ENCODE measurements around the gene ITGAX.

Gene ITGAX

GRCh38 chr16:31397096-31397660 lies 42.2 kb downstream of the ITGAX start:
- Mint-ChIP-seq H3K4me3 (no peak overlapping the region), H3K9me3 (peaks cover 9% of the 10 kb centered on the region), H3K27ac (peak overlapping the region; percentile 66), H3K36me3 (ENCODE audit: low read depth) (no peaks in the 10 kb centered on the region), H3K27me3 (no peaks in the 10 kb centered on the region), H3K4me1 (ENCODE audit: low read depth) (peaks cover 61% of the 10 kb centered on the region)
- intact Hi-C loops (cut with micrococcal nuclease): no loop called here

DNA sequence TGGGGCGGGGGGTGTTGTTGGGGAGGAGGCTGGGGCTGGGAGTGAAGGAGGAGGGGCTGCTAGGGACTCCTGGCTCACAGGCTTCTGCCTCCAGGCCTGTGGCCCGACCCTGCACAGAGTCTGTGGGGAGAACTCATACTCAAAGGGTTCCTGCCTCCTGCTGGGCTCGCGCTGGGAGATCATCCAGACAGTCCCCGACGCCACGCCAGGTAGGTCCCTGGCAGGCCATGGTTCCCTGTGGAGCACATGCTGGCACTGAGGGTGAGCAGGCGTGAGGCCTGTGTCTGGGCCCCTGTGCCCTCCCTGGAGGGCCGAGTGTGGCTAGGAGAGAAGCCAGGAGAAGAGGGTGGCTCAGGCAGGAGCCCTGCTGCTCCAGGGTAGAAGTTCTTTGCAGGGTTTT lies 42.7 kb downstream of the ITGAX start:
- no peak overlapping the region for H3K4me3 Mint-ChIP-seq
- peaks cover 9% of the 10 kb centered on the region for H3K9me3 Mint-ChIP-seq
- H3K27ac Mint-ChIP-seq: peak overlapping the region; percentile 66
- peaks cover 60% of the 10 kb centered on the region for H3K4me1 Mint-ChIP-seq (ENCODE audit: low read depth)
- no peaks in the 10 kb centered on the region for H3K36me3 Mint-ChIP-seq (ENCODE audit: low read depth)
- no peaks in the 10 kb centered on the region for H3K27me3 Mint-ChIP-seq
- intact Hi-C loops (cut with micrococcal nuclease): no loop called here

DNA sequence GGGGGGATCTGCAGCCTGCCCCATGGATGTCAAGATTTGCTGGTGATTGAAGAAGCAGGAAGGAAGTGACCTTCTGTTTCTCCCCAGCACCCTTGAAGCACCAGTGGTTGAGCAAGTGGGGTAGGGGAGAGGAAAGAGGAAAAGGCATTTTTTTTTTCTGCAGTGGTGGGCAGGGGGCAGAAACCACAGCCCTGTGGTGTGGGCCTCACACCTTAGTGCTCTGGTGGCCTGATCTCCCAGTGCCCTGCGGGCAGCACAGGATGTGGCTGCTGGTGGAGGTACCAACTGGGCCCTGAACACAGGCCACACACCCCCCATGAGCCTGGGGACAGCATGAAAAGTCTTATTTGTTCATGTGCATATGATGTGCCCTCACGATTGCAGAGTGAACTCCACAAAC lies 45.2 kb downstream of the ITGAX start:
- no peaks in the 10 kb centered on the region for H3K36me3 Mint-ChIP-seq (ENCODE audit: low read depth)
- H3K9me3 Mint-ChIP-seq: peaks cover 9% of the 10 kb centered on the region
- intact Hi-C loops (cut with micrococcal nuclease): no loop called here
- peaks cover 64% of the 10 kb centered on the region for H3K4me1 Mint-ChIP-seq (ENCODE audit: low read depth)
- no peak overlapping the region for H3K4me3 Mint-ChIP-seq
- peak overlapping the region; percentile 72 for H3K27ac Mint-ChIP-seq
- peaks cover 2% of the 10 kb centered on the region for H3K27me3 Mint-ChIP-seq

GRCh38 chr16:31401436-31401835 lies 46.5 kb downstream of the ITGAX start:
- peaks cover 2% of the 10 kb centered on the region for H3K27me3 Mint-ChIP-seq
- H3K27ac Mint-ChIP-seq: no peak overlapping the region
- peaks cover 53% of the 10 kb centered on the region for H3K4me1 Mint-ChIP-seq (ENCODE audit: low read depth)
- no peak overlapping the region for H3K4me3 Mint-ChIP-seq
- peaks cover 9% of the 10 kb centered on the region for H3K9me3 Mint-ChIP-seq
- H3K36me3 Mint-ChIP-seq (ENCODE audit: low read depth): no peaks in the 10 kb centered on the region
- intact Hi-C loops (cut with micrococcal nuclease): no loop called here

DNA sequence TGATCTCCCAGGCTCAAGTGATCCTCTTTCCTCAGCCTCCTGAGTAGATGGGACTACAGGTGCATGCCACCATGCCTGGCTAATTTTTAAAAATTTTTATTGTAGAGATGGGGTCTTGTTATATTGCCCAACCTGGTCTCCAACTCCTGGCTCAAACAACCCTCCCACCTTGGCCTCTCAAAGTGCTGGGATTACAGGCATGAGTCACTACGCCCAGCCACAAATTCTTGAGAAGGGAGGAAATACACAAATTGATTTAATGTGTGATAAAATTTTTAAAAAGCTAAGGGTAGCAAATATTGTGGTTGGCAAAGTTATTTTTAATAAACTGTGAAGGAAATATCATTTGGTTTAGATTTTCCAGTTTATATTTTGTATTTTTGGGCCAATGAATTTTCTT lies 47.7 kb downstream of the ITGAX start:
- intact Hi-C loops (cut with micrococcal nuclease): no loop called here
- no peaks in the 10 kb centered on the region for H3K36me3 Mint-ChIP-seq (ENCODE audit: low read depth)
- peaks cover 44% of the 10 kb centered on the region for H3K4me1 Mint-ChIP-seq (ENCODE audit: low read depth)

GRCh38 chr16:31403590-31404352 lies 48.8 kb downstream of the ITGAX start:
- peaks cover 9% of the 10 kb centered on the region for H3K9me3 Mint-ChIP-seq
- H3K4me3 Mint-ChIP-seq: no peak overlapping the region
- H3K4me1 Mint-ChIP-seq (ENCODE audit: low read depth): peaks cover 37% of the 10 kb centered on the region
- peaks cover 16% of the 10 kb centered on the region for H3K27me3 Mint-ChIP-seq
- intact Hi-C loops (cut with micrococcal nuclease): no loop called here
- no peaks in the 10 kb centered on the region for H3K36me3 Mint-ChIP-seq (ENCODE audit: low read depth)
- H3K27ac Mint-ChIP-seq: peak overlapping the region; percentile 14

More for the DNA sequence above, 47.7 kb downstream of the ITGAX start:
- Mint-ChIP-seq H3K27me3 (peaks cover 8% of the 10 kb centered on the region), H3K9me3 (peaks cover 9% of the 10 kb centered on the region), H3K4me3 (no peak overlapping the region), H3K27ac (no peak overlapping the region)

DNA sequence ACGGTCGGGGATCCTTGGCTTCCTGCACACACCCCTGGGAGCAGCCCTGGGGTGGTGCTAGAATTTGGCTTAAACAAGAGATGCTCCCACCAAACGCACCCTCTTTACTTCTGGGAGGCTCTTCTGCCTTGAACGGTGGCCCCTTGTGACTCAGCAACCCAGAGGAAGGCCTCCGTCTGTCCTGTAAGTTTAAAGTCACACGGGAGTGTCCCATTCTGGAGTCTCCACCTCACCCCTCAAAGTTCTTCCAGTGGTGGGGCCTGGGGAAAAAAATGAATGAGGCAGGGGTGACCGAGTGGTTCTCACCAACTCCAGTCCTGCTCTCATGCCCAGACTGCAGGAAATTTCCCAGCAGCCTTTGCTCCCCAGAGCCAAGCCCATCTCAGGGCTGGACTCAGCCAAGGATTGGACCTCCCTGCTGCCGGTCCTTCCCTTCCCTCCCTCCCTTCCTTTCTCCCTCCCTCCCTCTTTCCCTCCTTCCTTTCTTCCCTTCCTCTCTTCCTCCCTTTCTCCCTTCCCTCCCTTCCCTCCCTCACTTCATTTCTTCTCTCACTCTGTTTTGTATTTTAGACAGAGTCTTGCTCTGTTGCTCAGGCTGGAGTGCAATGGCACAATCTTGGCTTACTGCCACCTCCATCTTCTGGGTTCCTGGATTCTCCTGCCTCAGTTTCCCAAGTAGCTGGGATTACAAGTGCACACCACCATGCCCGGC lies 49.5 kb downstream of the ITGAX start:
- intact Hi-C loops (cut with micrococcal nuclease): no loop called here
- Mint-ChIP-seq H3K27me3 (peaks cover 16% of the 10 kb centered on the region), H3K4me1 (ENCODE audit: low read depth) (peaks cover 30% of the 10 kb centered on the region), H3K36me3 (ENCODE audit: low read depth) (no peaks in the 10 kb centered on the region), H3K27ac (peak overlapping the region; percentile 14), H3K9me3 (peaks cover 3% of the 10 kb centered on the region), H3K4me3 (no peak overlapping the region)

DNA sequence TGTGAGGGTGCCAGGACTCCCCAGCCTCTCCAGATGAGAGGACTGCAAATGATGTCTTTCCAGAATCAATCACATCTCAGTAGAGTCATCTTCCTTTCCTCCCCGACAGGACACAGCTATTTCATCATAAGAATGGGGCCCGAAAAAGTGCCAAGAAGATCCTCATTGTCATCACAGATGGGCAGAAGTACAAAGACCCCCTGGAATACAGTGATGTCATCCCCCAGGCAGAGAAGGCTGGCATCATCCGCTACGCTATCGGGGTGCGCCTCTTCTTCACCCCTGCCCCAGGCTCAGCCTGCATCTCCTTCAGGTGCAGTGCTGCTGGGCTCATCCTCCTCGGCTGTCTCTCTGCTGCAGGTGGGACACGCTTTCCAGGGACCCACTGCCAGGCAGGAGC lies 52.4 kb downstream of the ITGAX start:
- H3K36me3 Mint-ChIP-seq (ENCODE audit: low read depth): no peaks in the 10 kb centered on the region
- H3K27ac Mint-ChIP-seq: no peak overlapping the region
- H3K4me3 Mint-ChIP-seq: no peak overlapping the region
- peaks cover 14% of the 10 kb centered on the region for H3K4me1 Mint-ChIP-seq (ENCODE audit: low read depth)
- intact Hi-C loops (cut with micrococcal nuclease): no loop called here
- H3K27me3 Mint-ChIP-seq: peaks cover 23% of the 10 kb centered on the region
- H3K9me3 Mint-ChIP-seq: no peaks in the 10 kb centered on the region

- H3K27ac Mint-ChIP-seq: no peak overlapping the region
- no peaks in the 10 kb centered on the region for H3K9me3 Mint-ChIP-seq
- H3K4me3 Mint-ChIP-seq: no peak overlapping the region
- H3K27me3 Mint-ChIP-seq: peaks cover 32% of the 10 kb centered on the region
- no peaks in the 10 kb centered on the region for H3K36me3 Mint-ChIP-seq (ENCODE audit: low read depth)
- H3K4me1 Mint-ChIP-seq (ENCODE audit: low read depth): peaks cover 14% of the 10 kb centered on the region
- intact Hi-C loops (cut with micrococcal nuclease): no loop called here
Observed at GRCh38 chr16:31409433-31409832, 54.5 kb downstream of the ITGAX start.

GRCh38 chr16:31410082-31410481 lies 55.1 kb downstream of the ITGAX start:
- no peak overlapping the region for H3K27ac Mint-ChIP-seq

GRCh38 chr16:31411024-31411844 lies 56.3 kb downstream of the ITGAX start:
- no peak overlapping the region for H3K4me3 Mint-ChIP-seq
- H3K4me1 Mint-ChIP-seq (ENCODE audit: low read depth): peaks cover 16% of the 10 kb centered on the region
- no peak overlapping the region for H3K27ac Mint-ChIP-seq
- intact Hi-C loops (cut with micrococcal nuclease): no loop called here
- H3K36me3 Mint-ChIP-seq (ENCODE audit: low read depth): no peaks in the 10 kb centered on the region
- peaks cover 41% of the 10 kb centered on the region for H3K27me3 Mint-ChIP-seq
- no peaks in the 10 kb centered on the region for H3K9me3 Mint-ChIP-seq

More at GRCh38 chr16:31410082-31410481, 55.1 kb downstream of the ITGAX start:
- H3K4me3 Mint-ChIP-seq: no peak overlapping the region
- peaks cover 10% of the 10 kb centered on the region for H3K4me1 Mint-ChIP-seq (ENCODE audit: low read depth)
- H3K9me3 Mint-ChIP-seq: no peaks in the 10 kb centered on the region
- H3K36me3 Mint-ChIP-seq (ENCODE audit: low read depth): no peaks in the 10 kb centered on the region
- peaks cover 34% of the 10 kb centered on the region for H3K27me3 Mint-ChIP-seq
- intact Hi-C loops (cut with micrococcal nuclease): no loop called here

DNA sequence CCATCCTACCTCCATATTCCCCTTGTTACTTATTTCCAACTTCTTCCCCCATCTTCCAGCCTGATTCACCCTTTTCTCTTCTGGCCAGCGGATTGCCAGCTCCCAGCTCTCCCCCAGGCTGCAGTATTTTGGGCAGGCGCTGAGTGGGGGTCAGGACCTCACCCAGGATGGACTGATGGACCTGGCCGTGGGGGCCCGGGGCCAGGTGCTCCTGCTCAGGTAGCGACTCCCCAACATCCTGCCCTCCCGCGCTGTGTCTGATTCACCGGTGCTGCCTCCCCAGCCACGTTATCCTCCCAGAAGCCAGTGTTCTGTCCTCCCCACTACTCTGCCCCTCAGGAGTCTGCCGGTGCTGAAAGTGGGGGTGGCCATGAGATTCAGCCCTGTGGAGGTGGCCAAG lies 57.8 kb downstream of the ITGAX start:
- intact Hi-C loops (cut with micrococcal nuclease): no loop called here
- peaks cover 40% of the 10 kb centered on the region for H3K27me3 Mint-ChIP-seq
- H3K36me3 Mint-ChIP-seq (ENCODE audit: low read depth): no peaks in the 10 kb centered on the region
- no peak overlapping the region for H3K27ac Mint-ChIP-seq
- H3K4me1 Mint-ChIP-seq (ENCODE audit: low read depth): peaks cover 21% of the 10 kb centered on the region
- H3K4me3 Mint-ChIP-seq: no peak overlapping the region
- H3K9me3 Mint-ChIP-seq: no peaks in the 10 kb centered on the region

- Mint-ChIP-seq H3K4me3 (no peak overlapping the region), H3K27me3 (peaks cover 42% of the 10 kb centered on the region), H3K4me1 (ENCODE audit: low read depth) (peaks cover 21% of the 10 kb centered on the region), H3K36me3 (ENCODE audit: low read depth) (no peaks in the 10 kb centered on the region), H3K9me3 (no peaks in the 10 kb centered on the region), H3K27ac (no peak overlapping the region)
- intact Hi-C loops (cut with micrococcal nuclease): no loop called here
Observed at GRCh38 chr16:31413381-31413780, 58.4 kb downstream of the ITGAX start.

DNA sequence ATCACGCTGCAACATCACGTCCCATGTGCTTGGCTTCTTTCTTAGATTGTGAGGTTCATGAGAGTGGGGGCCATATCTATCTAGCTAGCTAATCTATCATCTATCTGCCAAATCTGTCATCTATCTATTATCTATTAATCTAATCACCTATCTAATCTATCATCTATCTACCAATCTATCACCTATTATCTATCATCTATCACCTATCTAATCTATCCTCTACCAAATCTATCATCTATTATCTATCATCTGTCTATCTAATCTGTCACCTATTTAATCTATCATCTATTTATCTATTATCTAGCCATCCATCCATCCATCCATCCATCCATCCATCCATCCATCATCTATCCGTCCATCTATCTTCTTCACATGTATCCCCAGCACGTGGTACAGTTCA lies 59.0 kb downstream of the ITGAX start:
- Mint-ChIP-seq H3K36me3 (ENCODE audit: low read depth) (no peaks in the 10 kb centered on the region), H3K27me3 (peaks cover 39% of the 10 kb centered on the region), H3K4me1 (ENCODE audit: low read depth) (peaks cover 21% of the 10 kb centered on the region), H3K4me3 (no peak overlapping the region), H3K27ac (no peak overlapping the region), H3K9me3 (no peaks in the 10 kb centered on the region)
- intact Hi-C loops (cut with micrococcal nuclease): no loop called here
